Measurements from ENCODE around the gene NHEJ1. TPM values are rescaled to one million over a fixed set of nuclear protein-coding genes. Genes with fewer than 3 reads are reported as not detected.

NHEJ1 gene
- total RNA-seq, 1 donor: 21.7 TPM

- Histone ChIP-seq H2AFZ (ENCODE audit: low read length) (no peak overlapping the region), H3K9me3 (ENCODE audit: low read depth, low read length) (no peaks in the 10 kb centered on the region), H3K36me3 (ENCODE audit: insufficient read depth, low read length) (peaks cover 15% of the 10 kb centered on the region), H3K4me1 (ENCODE audit: insufficient read depth, low read length) (peaks cover 31% of the 10 kb centered on the region), H3K27ac (ENCODE audit: low read depth, low read length) (peak overlapping the region; percentile 9), H3K4me2 (ENCODE audit: insufficient read depth, low read length) (peak overlapping the region; percentile 5), H3K4me3 (ENCODE audit: insufficient read depth, low read length) (no peak overlapping the region), H4K20me1 (ENCODE audit: insufficient read depth, low read length) (peaks cover 8% of the 10 kb centered on the region), H3K79me2 (ENCODE audit: insufficient read depth, low read length) (peaks cover 34% of the 10 kb centered on the region), H3K27me3 (ENCODE audit: insufficient read depth, low read length) (no peaks in the 10 kb centered on the region)
- TF ChIP-seq CTCF (IDR thresholded peaks at IDR 0.05; ENCODE audit: extremely low read depth, low read depth, low read length): no peak
- no peak for DNase-seq (ENCODE audit: insufficient read length, low spot score, missing footprints)
Observed at GRCh38 chr2:219174146-219174545, 13.5 kb upstream of the NHEJ1 start.

DNA sequence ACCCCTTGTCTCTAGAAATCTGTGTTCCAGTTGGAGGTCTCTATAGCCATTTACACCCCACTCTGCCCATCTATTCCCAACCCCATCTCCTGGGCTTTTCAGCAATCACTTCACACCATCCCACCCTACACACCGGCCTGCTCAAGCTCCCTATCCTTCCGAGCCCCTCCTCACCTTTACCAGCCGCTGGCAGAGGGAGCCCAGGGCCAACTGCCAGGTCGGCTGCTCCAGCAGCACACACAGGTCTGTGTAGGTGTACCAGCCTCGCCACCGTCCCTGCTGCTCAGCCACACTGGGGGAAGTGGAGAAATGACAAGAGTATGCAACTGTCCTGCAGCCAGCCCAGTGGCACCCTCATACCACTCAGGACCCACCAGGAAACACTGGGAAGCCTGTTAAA, 12.6 kb upstream of the NHEJ1 start:
- Histone ChIP-seq H3K4me1 (ENCODE audit: insufficient read depth, low read length) (peaks cover 26% of the 10 kb centered on the region), H2AFZ (ENCODE audit: low read length) (no peak overlapping the region), H3K4me3 (ENCODE audit: insufficient read depth, low read length) (no peak overlapping the region), H3K9me3 (ENCODE audit: low read depth, low read length) (no peaks in the 10 kb centered on the region), H4K20me1 (ENCODE audit: insufficient read depth, low read length) (peaks cover 4% of the 10 kb centered on the region), H3K36me3 (ENCODE audit: insufficient read depth, low read length) (peaks cover 15% of the 10 kb centered on the region), H3K4me2 (ENCODE audit: insufficient read depth, low read length) (no peak overlapping the region), H3K27me3 (ENCODE audit: insufficient read depth, low read length) (no peaks in the 10 kb centered on the region), H3K79me2 (ENCODE audit: insufficient read depth, low read length) (peaks cover 25% of the 10 kb centered on the region), H3K27ac (ENCODE audit: low read depth, low read length) (no peak overlapping the region)
- no peak for TF ChIP-seq CTCF (IDR thresholded peaks at IDR 0.05; ENCODE audit: extremely low read depth, low read depth, low read length)
- DNase-seq (ENCODE audit: insufficient read length, low spot score, missing footprints): no peak

DNA sequence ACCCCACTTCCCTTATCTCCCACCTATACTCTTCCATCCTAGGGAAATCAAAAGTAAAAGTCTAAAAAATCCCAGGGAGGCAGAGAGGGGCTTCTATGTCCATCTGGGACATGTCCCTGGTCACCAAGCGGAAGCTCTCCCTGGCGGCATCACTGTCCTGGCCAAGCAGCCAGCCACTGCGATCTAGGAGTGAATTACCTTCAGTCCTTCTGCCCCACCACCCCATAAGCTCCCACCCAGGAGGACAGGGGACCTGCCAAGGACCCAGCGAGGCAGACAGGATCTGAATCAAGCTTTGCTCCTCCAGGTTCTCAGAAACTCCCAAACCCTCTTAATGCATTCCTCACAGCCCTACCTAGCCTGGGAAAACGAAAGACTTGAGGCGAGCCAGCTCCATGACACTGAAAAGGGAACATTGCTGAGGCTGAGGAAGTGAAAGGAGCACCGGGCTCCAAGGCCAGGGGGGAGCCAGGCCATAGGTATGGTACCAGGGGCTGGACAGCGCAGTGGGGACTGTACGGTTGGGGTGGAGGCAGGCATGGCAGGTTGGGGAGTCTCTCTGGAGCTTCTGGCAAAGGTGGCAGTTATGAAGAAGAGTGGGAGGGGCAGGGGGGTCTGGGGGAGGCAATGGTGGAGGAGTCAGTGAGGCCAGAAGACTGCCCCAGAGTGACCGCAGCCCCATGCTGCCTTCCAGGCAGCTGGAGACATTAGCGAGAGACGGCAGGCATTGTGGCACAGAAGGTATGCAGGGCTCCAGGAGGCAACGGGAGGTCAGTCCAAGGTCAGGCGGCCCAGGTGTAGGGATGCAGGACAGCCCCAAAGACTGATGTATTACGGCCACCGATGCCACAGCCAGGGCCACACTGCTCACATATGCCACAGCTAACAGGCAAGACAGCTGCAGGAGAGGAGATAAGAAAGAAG, 11.9 kb upstream of the NHEJ1 start:
- no peak for TF ChIP-seq CTCF (IDR thresholded peaks at IDR 0.05; ENCODE audit: extremely low read depth, low read depth, low read length)
- Histone ChIP-seq H3K79me2 (ENCODE audit: insufficient read depth, low read length) (peaks cover 25% of the 10 kb centered on the region), H3K9me3 (ENCODE audit: low read depth, low read length) (no peaks in the 10 kb centered on the region), H3K36me3 (ENCODE audit: insufficient read depth, low read length) (peaks cover 15% of the 10 kb centered on the region), H3K27me3 (ENCODE audit: insufficient read depth, low read length) (no peaks in the 10 kb centered on the region), H3K4me1 (ENCODE audit: insufficient read depth, low read length) (peaks cover 24% of the 10 kb centered on the region), H3K27ac (ENCODE audit: low read depth, low read length) (peak overlapping the region; percentile 49), H3K4me2 (ENCODE audit: insufficient read depth, low read length) (no peak overlapping the region), H4K20me1 (ENCODE audit: insufficient read depth, low read length) (peaks cover 4% of the 10 kb centered on the region), H3K4me3 (ENCODE audit: insufficient read depth, low read length) (no peak overlapping the region), H2AFZ (ENCODE audit: low read length) (no peak overlapping the region)
- DNase-seq (ENCODE audit: insufficient read length, low spot score, missing footprints): no peak

GRCh38 chr2:219171231-219171651, 10.6 kb upstream of the NHEJ1 start:
- H3K79me2 ChIP-seq (ENCODE audit: insufficient read depth, low read length): peaks cover 21% of the 10 kb centered on the region
- H3K27ac ChIP-seq (ENCODE audit: low read depth, low read length): peak overlapping the region; percentile 49
- TF ChIP-seq CTCF (IDR thresholded peaks at IDR 0.05; ENCODE audit: extremely low read depth, low read depth, low read length): peak; percentile 90
- H3K9me3 ChIP-seq (ENCODE audit: low read depth, low read length): no peaks in the 10 kb centered on the region
- H3K36me3 ChIP-seq (ENCODE audit: insufficient read depth, low read length): peaks cover 15% of the 10 kb centered on the region
- no peaks in the 10 kb centered on the region for H3K27me3 ChIP-seq (ENCODE audit: insufficient read depth, low read length)
- no peak overlapping the region for H3K4me2 ChIP-seq (ENCODE audit: insufficient read depth, low read length)
- peak; percentile 96 for DNase-seq (ENCODE audit: insufficient read length, low spot score, missing footprints)
- peaks cover 4% of the 10 kb centered on the region for H4K20me1 ChIP-seq (ENCODE audit: insufficient read depth, low read length)
- no peak overlapping the region for H2AFZ ChIP-seq (ENCODE audit: low read length)
- no peak overlapping the region for H3K4me3 ChIP-seq (ENCODE audit: insufficient read depth, low read length)
- H3K4me1 ChIP-seq (ENCODE audit: insufficient read depth, low read length): peaks cover 20% of the 10 kb centered on the region

All from osteoblast (primary cell).